GM13977 (cell line): ENCODE data around the gene GDPD5.
A peak's percentile ranks its signal among the peaks of the same experiment; 100 is the strongest.

Experiments used
- DNase-seq: peaks from one replicate; pipeline ENCODE4 v3.0.0; 2012; ENCODE audit warnings: low spot score
- in situ Hi-C: fragments of 300-500 bp; cut with MboI; formaldehyde crosslinking; loops from one replicate; pipeline ENCODE4 v1.12.0; 2022; ENCODE audit warnings: low sequenced_read_pairs, low pct_unique_long_range_greater_than_20kb, mixed read lengths, inconsistent platforms; ENCODE audit not compliant: unreplicated experiment
- TF ChIP-seq, protein P1 (sequence below): IDR thresholded peaks from 2 replicates; pipeline ENCODE4 v1.5.1; 2012; ENCODE audit warnings: mild to moderate bottlenecking, control low read depth; ENCODE audit not compliant: insufficient read depth; ENCODE audit errors: extremely low read depth, missing control alignments

The GDPD5 gene

GRCh38 chr11:75549370-75549958 lies 23.7 kb upstream of the GDPD5 start:
- no peak for DNase-seq
- in situ Hi-C loops: no loop called here
- TF ChIP-seq, protein P1, sequence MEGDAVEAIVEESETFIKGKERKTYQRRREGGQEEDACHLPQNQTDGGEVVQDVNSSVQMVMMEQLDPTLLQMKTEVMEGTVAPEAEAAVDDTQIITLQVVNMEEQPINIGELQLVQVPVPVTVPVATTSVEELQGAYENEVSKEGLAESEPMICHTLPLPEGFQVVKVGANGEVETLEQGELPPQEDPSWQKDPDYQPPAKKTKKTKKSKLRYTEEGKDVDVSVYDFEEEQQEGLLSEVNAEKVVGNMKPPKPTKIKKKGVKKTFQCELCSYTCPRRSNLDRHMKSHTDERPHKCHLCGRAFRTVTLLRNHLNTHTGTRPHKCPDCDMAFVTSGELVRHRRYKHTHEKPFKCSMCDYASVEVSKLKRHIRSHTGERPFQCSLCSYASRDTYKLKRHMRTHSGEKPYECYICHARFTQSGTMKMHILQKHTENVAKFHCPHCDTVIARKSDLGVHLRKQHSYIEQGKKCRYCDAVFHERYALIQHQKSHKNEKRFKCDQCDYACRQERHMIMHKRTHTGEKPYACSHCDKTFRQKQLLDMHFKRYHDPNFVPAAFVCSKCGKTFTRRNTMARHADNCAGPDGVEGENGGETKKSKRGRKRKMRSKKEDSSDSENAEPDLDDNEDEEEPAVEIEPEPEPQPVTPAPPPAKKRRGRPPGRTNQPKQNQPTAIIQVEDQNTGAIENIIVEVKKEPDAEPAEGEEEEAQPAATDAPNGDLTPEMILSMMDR: no peak

- in situ Hi-C loops: no loop called here
- DNase-seq: no peak
- TF ChIP-seq, protein P1: no peak
Observed at GRCh38 chr11:75548595-75549272, 23.0 kb upstream of the GDPD5 start.

DNA sequence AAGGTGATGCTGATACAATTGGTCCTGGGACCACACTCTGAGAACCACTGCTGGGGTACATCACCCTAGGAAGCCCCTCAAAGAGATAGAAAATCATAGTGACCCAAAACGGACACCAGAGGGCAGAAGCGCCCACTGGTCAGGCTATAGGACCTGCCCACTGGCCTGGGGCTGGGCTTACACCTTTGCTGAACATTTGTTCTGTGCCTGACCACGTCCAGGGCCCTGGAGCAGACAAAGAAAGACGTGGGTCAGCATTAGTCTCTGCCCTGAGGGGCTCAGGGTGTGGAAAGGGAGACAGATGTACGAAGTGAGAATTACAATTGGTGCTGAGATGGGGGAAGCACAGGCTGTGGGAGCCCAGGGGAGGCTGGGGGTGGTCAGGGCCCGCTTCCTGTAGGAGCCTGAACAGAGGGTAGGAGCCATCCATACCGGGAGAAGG lies 21.9 kb upstream of the GDPD5 start:
- DNase-seq: peak; percentile 83
- in situ Hi-C loops: no loop called here
- TF ChIP-seq, protein P1: peak; percentile 71

DNA sequence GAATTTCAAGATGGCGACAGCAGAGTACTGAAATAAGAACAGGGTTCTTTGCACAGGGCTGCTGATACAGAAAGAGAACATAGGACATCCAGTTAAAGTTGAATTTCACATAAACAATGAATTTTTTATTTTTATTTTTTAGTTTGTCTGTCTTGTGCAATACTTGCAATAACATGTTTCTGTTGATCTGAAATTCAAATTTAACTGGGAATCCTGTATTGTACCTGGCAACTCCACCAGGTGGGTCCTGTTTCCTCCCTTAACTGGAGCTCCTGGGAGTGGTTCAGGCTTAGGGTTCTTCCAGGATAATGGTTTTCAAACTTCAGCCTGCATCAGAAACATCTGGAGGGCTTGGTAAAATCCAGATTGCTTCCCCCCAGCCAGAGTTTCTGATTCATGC lies 21.4 kb upstream of the GDPD5 start:
- no peak for DNase-seq
- TF ChIP-seq, protein P1: no peak
- in situ Hi-C loops: no loop called here

DNA sequence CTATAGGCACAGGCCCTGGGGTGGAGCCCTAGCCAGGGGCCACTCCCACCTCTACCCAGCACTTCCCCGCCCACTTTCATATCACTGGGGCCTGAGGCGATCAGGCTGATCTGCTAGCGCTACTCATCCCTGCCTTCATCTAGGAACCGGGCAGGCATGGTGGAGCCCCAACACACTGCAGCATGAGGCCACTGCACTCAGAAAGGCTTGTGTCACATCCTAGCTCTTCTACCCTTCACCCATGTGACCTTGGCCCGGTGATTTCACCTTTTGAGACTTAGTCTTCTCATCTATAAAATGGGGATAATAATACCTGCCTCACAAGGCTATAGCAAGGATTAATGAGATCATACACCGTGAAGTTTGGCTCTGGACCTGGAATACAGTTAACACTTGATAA lies 18.1 kb upstream of the GDPD5 start:
- DNase-seq: no peak
- in situ Hi-C loops: no loop called here
- TF ChIP-seq, protein P1: no peak

DNA sequence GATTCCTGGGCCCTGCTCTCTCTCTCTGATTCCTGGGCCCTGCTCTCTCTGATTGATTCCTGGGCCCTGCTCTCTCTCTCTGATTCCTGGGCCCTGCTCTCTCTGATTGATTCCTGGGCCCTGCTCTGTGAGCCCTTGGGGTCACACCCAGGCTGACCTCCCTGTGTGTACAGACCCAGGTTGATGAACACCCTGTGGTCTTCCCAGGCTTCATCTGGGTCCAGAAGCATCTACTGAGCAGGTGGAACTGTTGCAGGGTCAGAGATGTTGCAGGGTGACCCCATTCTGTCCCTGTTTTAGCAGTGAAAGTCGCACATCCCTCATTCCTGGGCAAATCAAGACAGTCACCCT lies 16.3 kb upstream of the GDPD5 start:
- no peak for DNase-seq
- in situ Hi-C loops: no loop called here
- TF ChIP-seq, protein P1: no peak
